HG03457 (cell line): ENCODE results near the gene COL4A1.

Experiments
- ATAC-seq: cut with Tn5 transposase; IDR thresholded peaks from one replicate; pipeline ENCODE4 v1.9.1; 2021; ENCODE audit warnings: moderate number of reproducible peaks; ENCODE audit not compliant: unreplicated experiment

COL4A1 gene

GRCh38 chr13:110210604-110210985, 96.4 kb downstream of the COL4A1 start:
- no peak for ATAC-seq

- ATAC-seq = no peak
Observed at GRCh38 chr13:110209950-110210603, 96.9 kb downstream of the COL4A1 start.

- ATAC-seq = no peak
Observed at GRCh38 chr13:110208116-110208515, 98.8 kb downstream of the COL4A1 start.

GRCh38 chr13:110206996-110207395, 100.0 kb downstream of the COL4A1 start:
- no peak for ATAC-seq

GRCh38 chr13:110206185-110206584, 100.8 kb downstream of the COL4A1 start:
- ATAC-seq = no peak

GRCh38 chr13:110201114-110201513, 105.8 kb downstream of the COL4A1 start:
- no peak for ATAC-seq

- no peak for ATAC-seq
Observed at GRCh38 chr13:110200276-110200870, 106.6 kb downstream of the COL4A1 start.

- no peak for ATAC-seq
Observed at GRCh38 chr13:110199046-110199831, 107.7 kb downstream of the COL4A1 start.

GRCh38 chr13:110197471-110197870, 109.5 kb downstream of the COL4A1 start:
- ATAC-seq = no peak

- no peak for ATAC-seq
Observed at GRCh38 chr13:110197026-110197425, 109.9 kb downstream of the COL4A1 start.

- no peak for ATAC-seq
Observed at GRCh38 chr13:110195547-110196485, 111.1 kb downstream of the COL4A1 start.

GRCh38 chr13:110194451-110194850, 112.5 kb downstream of the COL4A1 start:
- no peak for ATAC-seq

GRCh38 chr13:110193491-110193890, 113.5 kb downstream of the COL4A1 start:
- no peak for ATAC-seq

GRCh38 chr13:110192472-110192871, 114.5 kb downstream of the COL4A1 start:
- no peak for ATAC-seq

GRCh38 chr13:110187641-110188161, 119.3 kb downstream of the COL4A1 start:
- ATAC-seq = no peak

GRCh38 chr13:110186231-110186855, 120.6 kb downstream of the COL4A1 start:
- ATAC-seq = no peak

- no peak for ATAC-seq
Observed at GRCh38 chr13:110185696-110186095, 121.3 kb downstream of the COL4A1 start.

GRCh38 chr13:110183910-110184309, 123.0 kb downstream of the COL4A1 start:
- ATAC-seq = no peak

GRCh38 chr13:110182461-110182860, 124.5 kb downstream of the COL4A1 start:
- no peak for ATAC-seq

GRCh38 chr13:110182003-110182402, 125.0 kb downstream of the COL4A1 start:
- ATAC-seq = no peak

- no peak for ATAC-seq
Observed at GRCh38 chr13:110179857-110180147, 127.2 kb downstream of the COL4A1 start.
